HG03520 (cell line): ENCODE measurements around the gene DDX54.
"Not testable (repeated sequence)": the region's sequence is repeated elsewhere in the genome, so short reads cannot be mapped to it uniquely, and the experiment has no call there.

Source experiments
- ATAC-seq: cut with Tn5 transposase; IDR thresholded peaks from one replicate; pipeline ENCODE4 v1.9.1; 2021; ENCODE audit warnings: mild to moderate bottlenecking, moderate library complexity; ENCODE audit not compliant: unreplicated experiment

Gene DDX54

GRCh38 chr12:113128802-113129663 lies 56.2 kb downstream of the DDX54 start:
- no peak for ATAC-seq

GRCh38 chr12:113127791-113128199 lies 57.5 kb downstream of the DDX54 start:
- no peak for ATAC-seq

- ATAC-seq, result no peak
Observed at GRCh38 chr12:113120670-113121370, 64.5 kb downstream of the DDX54 start.

- ATAC-seq, result no peak
Observed at GRCh38 chr12:113119980-113120669, 65.2 kb downstream of the DDX54 start.

- no peak for ATAC-seq
Observed at GRCh38 chr12:113118142-113118541, 67.1 kb downstream of the DDX54 start.

GRCh38 chr12:113117684-113118083 lies 67.6 kb downstream of the DDX54 start:
- not testable (repeated sequence) for ATAC-seq

- no peak for ATAC-seq
Observed at GRCh38 chr12:113116875-113117274, 68.4 kb downstream of the DDX54 start.

- no peak for ATAC-seq
Observed at GRCh38 chr12:113115455-113116126, 69.7 kb downstream of the DDX54 start.

- ATAC-seq, result no peak
Observed at GRCh38 chr12:113114447-113115178, 70.7 kb downstream of the DDX54 start.

- ATAC-seq, result no peak
Observed at GRCh38 chr12:113113397-113113796, 71.9 kb downstream of the DDX54 start.

- ATAC-seq, result no peak
Observed at GRCh38 chr12:113112043-113112899, 73.0 kb downstream of the DDX54 start.

GRCh38 chr12:113111247-113111646 lies 74.0 kb downstream of the DDX54 start:
- ATAC-seq, result no peak

GRCh38 chr12:113109872-113110599 lies 75.2 kb downstream of the DDX54 start:
- ATAC-seq, result no peak

GRCh38 chr12:113109360-113109759 lies 75.9 kb downstream of the DDX54 start:
- ATAC-seq, result no peak

GRCh38 chr12:113108308-113108707 lies 77.0 kb downstream of the DDX54 start:
- no peak for ATAC-seq
